D721Med (cell line): ENCODE results near the gene SCP2.

Source experiments
- DNase-seq: peaks from one replicate; pipeline ENCODE4 v3.0.0; 2011; ENCODE audit warnings: low spot score; ENCODE audit not compliant: insufficient read length
- FAIRE-seq: peaks from 2 replicates; lab custom pipeline; 2011; peaks lifted over from hg19 to GRCh38; lab: Jason Lieb, UNC
- TF ChIP-seq, protein P1 (sequence below): IDR thresholded peaks from 2 replicates; pipeline ENCODE4 v1.5.1; 2012; ENCODE audit warnings: mild to moderate bottlenecking, control low read depth; ENCODE audit not compliant: insufficient read depth; ENCODE audit errors: missing control alignments

The SCP2 gene

DNA sequence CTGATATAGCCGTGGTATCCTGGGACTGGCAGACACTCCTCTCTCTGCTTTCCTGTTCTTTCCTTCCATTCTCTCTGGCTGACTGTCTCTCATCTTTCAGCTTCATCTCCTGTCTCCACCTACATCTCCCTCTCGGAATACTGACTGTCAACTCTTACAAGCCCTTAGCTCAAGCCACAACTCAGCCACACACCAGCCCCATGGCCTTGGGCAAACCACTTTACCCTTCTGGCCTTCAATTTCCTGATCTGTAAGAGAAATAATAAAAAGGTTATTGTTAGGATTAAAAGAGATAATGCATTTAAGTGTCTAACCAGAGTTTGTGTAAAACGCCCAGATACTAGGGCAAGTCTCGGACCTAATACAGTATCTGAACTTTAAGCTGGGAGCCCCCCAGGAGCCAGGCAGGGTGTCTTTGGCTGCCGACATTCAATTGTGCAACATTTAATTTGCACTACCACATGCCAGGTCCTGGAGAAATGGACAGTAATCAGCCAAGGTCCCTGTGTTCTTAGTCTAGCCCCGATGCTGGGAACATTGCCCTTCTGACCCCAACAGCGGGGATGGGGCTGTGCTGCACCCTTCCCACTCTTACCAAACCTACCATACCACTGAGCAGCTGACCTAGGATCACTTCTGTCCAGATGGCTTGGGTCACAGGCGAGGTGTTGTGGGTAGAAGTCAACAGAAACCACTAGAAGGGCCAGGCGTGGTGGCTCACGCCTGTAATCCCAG lies 10.7 kb upstream of the SCP2 start:
- TF ChIP-seq, protein P1, sequence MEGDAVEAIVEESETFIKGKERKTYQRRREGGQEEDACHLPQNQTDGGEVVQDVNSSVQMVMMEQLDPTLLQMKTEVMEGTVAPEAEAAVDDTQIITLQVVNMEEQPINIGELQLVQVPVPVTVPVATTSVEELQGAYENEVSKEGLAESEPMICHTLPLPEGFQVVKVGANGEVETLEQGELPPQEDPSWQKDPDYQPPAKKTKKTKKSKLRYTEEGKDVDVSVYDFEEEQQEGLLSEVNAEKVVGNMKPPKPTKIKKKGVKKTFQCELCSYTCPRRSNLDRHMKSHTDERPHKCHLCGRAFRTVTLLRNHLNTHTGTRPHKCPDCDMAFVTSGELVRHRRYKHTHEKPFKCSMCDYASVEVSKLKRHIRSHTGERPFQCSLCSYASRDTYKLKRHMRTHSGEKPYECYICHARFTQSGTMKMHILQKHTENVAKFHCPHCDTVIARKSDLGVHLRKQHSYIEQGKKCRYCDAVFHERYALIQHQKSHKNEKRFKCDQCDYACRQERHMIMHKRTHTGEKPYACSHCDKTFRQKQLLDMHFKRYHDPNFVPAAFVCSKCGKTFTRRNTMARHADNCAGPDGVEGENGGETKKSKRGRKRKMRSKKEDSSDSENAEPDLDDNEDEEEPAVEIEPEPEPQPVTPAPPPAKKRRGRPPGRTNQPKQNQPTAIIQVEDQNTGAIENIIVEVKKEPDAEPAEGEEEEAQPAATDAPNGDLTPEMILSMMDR: no peak
- no peak for FAIRE-seq
- DNase-seq: no peak

- DNase-seq (no peak), FAIRE-seq (no peak)
- TF ChIP-seq, protein P1: no peak
These were observed 9.9 kb upstream of the SCP2 start for GRCh38 chr1:52917156-52917555.

DNA sequence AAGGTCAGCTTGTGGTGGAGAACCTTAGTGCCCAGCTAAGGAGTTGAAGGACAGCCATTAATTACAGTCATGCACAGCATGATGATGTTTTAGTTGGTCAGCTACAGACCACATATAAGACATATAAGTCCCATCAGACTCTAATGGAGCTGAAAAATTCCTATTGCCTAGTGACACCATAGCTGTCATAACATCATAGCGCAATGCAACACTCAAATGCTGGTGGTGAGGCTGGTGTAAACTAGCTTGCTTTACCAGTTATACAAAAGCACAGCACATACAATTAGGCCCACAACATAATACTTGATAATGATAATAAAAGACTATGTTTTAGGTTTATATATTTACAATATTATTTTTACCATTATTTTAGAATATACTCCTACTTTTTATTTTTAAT lies 9.5 kb upstream of the SCP2 start:
- no peak for FAIRE-seq

DNA sequence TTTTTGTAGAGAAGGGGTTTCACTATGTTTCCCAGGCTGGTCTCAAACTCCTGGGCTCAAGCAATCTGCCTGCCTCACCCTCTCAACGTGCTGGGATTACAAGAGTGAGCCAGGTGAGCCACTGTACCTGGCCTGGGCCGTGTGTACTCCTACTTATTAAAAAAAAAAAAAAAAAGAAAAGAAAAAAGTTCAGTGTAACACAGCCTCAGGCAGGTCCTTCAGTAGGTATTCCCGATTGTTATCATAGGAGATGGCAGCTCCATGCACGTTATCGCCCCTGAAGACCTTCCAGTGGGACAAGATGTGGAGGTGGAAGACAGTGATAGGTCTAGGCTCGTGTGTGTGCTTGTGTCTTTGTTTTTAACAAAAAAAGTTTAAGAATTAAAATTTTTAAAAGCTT lies 8.9 kb upstream of the SCP2 start:
- DNase-seq: no peak
- no peak for FAIRE-seq

More for the DNA sequence above, 9.5 kb upstream of the SCP2 start:
- TF ChIP-seq, protein P1: no peak
- no peak for DNase-seq

GRCh38 chr1:52919051-52919722 lies 7.9 kb upstream of the SCP2 start:
- TF ChIP-seq, protein P1: no peak
- FAIRE-seq (no peak), DNase-seq (no peak)

More for the DNA sequence above, 8.9 kb upstream of the SCP2 start:
- TF ChIP-seq, protein P1: no peak

DNA sequence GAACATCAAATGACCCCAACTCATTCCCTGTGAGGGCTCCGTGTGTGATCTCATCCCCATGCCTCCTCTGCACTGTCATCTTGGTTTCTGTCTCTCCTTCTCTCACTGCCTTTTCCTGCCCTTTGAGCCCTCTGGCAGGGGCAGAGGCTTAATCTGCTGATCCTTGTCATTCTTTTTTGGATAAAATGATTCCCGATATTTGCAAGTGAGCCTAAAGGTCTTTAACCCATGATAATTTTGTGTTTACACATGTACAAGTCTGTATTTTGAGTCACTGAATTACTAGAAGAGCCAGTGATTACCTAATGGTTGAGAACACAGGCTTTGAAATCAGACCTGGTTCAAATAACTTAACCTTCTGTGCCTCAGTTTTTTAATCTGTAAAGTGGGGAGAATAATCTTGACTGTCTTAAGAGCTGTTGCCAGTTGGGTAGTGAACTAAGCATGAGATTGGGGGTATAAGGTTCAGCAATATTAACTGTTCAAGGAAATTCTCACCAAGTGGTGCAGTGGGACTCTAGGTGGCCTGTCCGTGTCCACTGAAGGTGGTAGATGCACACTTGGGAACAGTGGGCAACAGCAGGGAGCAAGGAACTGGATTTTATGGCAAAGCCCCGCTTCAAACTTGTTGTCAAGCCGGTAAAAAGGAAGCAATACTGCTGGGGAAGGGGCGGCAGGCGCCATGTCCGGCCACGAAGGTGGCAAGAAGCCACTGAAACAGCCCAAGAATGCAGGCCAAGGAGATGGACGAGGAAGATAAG lies 7.2 kb upstream of the SCP2 start:
- TF ChIP-seq, protein P1: no peak
- FAIRE-seq (no peak), DNase-seq (no peak)
